Amniotic stem cell (primary cell): ENCODE data around the gene TCHHL1.

ENCODE experiments used
- DNase-seq: peaks from one replicate; lab custom pipeline; 2025; lab: John Stamatoyannopoulos, UW

The TCHHL1 gene

DNA sequence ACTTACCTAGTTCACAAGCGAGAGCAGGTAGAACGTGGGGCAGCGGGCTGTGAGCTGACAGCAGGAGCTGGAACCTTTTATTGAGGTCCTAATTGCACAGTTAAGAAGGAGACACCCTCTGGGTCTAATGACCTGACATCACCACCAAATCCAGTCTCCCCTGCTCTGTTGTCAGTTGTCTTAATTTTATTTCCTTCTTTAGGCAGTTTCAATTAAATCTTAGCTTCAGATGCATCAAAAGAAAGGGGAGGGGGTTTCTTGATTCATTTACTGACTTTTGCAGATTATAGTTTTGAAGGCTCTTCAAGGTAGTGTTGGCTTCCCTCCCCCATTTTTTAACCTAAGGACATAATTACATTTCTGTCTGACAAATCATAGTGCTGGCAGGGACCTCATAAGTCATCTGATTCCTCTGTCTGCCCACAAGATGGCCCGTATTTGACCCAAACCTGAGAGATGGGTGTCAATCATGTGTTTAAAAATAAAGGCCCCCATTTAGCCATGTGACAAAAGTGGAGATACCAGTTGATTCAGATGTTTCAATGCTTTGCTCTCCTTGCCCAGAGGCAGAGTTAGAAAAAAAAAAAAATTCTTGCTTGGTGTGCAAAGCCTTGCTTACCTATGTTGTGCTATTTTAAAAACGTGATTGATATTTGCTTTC lies at the start of gene TCHHL1:
Gene TCHHL1, minus strand, starts transcription at position 51 of the 661 bp plus-strand sequence. CDS start 921 bp downstream, outside the sequence.
- no peak for DNase-seq

DNA sequence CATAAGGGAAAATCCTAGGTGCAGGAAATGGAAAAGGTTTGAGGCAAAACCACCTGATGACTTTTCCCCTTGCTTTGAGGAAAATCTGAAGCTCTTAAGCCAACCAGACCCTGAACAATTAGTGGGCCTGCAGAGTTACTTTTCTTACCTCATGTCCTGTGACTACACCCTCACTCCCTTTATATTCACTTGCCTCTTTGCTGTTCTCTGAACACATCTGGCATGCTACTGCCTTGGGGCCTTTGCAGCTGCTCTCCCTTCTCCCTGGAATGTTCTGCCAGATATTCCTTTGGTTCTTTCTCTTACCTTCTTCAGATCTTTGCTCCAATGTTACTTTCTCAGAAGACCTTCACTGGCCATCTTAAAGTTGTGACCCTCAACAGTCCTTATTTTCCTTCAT lies 48.4 kb upstream of the TCHHL1 start:
- DNase-seq = no peak

- DNase-seq = no peak
Observed at GRCh38 chr1:152130186-152130585, 41.3 kb upstream of the TCHHL1 start.

GRCh38 chr1:152127673-152128072 lies 38.8 kb upstream of the TCHHL1 start:
- no peak for DNase-seq

GRCh38 chr1:152125834-152126443 lies 37.1 kb upstream of the TCHHL1 start:
- no peak for DNase-seq

DNA sequence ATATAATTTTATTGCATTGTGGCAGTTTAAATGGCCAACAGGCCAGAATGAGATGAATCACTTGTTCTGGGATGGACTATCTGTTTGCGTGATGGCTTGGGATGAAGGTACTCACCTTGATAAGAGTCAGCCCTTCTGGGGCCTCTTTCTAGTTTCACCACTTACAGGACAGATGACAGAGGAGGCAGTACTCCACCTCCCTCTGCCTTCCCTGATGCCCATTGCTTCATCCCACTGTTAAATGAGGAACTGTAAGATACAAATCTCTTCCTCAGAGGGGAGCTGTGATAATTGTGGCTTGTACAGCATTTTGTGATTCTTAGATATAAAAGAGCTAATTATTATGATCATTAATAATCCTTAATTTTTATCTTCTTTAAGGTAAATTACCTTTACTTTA lies 30.1 kb upstream of the TCHHL1 start:
- no peak for DNase-seq

DNA sequence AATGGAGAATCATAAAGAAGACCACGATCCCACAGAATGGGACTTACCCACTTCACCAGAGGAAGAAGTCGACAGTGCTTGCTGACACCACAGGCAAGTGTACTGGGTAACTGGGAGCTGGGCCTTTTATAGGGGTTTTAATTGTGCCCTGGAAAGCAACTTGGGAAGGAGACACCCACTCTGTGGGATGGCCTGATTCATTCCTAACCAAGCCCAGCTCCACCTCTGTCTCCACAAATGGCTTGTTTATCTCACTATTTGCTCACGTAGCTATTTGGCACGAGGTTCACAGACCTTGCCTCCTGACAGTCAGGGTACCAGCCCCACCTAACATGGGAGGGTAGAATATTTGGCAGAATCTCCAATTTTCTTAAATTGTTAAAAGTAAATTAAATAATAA lies 26.5 kb upstream of the TCHHL1 start, which contains the start of gene TCHH:
Gene TCHH, minus strand, starts transcription at position 101 of the 400 bp plus-strand sequence. CDS start 1,364 bp downstream, outside the sequence.
- DNase-seq = no peak

GRCh38 chr1:152112885-152113432 lies 24.1 kb upstream of the TCHHL1 start:
- no peak for DNase-seq

- DNase-seq = no peak
Observed at GRCh38 chr1:152112101-152112884, 23.4 kb upstream of the TCHHL1 start.

GRCh38 chr1:152111515-152111968 lies 22.7 kb upstream of the TCHHL1 start:
- DNase-seq = no peak

GRCh38 chr1:152110860-152111514 lies 22.1 kb upstream of the TCHHL1 start:
- no peak for DNase-seq

DNA sequence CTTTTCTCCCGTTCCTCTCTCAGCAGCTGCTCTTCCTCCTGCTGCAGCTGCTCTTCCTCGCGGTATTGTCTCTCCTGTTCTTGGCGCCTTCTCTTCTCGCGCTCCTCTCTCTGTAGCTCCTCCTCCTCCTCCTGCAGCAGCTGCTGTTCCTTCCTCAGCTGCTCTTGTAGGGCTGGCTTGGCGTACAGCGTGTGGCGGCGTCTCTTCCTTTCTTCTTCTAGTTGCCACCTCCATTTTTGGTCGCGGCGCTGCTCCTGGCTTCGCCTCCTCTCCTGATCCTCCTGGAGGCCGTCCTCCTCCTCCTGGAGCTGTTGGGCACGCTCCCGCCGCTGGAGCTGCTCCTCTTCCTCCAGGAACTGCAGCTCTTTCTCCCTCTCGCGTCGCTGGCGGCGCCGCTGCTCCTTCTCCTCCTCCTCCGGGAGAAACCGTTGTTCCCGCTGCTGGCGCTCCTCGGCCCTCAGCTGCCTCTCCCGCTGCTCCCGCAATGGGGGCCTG lies 21.5 kb upstream of the TCHHL1 start:
- DNase-seq = no peak

- DNase-seq = no peak
Observed at GRCh38 chr1:152109998-152110294, 21.1 kb upstream of the TCHHL1 start.

DNA sequence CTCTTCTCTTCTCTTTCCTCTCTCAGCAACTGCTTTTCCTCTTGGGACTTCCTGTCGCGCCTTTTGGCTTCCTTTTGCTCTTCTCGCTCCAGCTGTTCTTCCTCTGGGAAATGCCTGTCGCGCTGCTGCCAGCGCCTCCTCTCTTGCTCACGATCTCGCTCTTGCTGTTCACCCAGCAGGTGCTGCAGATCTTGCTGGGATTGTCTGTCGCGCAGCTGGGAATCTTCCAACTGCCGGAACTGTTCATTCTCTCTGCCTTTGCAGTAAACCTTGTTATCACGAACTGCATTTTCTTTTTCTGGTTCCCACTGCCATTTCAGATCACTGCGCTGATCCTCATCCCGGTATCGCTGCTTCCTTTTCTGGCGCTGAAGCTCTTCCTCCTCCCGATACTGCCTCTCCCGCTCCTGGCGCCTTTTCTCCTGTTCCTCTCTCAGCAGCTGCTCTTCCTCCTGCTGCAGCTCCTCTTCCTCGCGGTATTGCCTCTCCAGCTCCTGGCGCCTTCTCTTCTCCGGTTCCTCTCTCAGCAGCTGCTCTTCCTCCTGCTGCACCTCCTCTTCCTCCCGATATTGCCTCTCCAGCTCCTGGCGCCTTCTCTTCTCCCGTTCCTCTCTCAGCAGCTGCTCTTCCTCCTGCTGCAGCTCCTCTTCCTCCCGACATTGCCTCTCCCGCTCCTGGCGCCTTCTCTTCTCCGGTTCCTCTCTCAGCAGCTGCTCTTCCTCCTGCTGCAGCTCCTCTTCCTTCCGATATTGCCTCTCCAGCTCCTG lies 20.6 kb upstream of the TCHHL1 start:
- DNase-seq = no peak

DNA sequence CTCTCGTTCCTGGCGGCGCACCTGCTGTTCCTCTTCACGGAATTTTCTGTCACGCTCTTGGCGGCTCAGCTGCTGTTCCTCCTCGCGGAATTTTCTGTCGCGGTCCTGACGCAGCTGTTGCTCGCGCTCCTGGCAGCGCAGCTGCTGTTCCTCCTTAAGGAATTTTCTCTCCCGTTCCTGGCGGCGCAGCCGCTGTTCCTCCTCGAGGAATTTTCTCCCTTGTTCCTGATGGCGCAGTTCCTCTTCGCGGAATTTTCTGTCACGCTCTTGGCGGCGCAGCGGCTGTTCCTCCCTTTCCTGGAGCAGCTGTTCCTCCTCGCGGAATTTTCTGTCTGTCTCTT lies 20.0 kb upstream of the TCHHL1 start:
- DNase-seq = no peak

GRCh38 chr1:152107984-152108881 lies 19.4 kb upstream of the TCHHL1 start:
- DNase-seq = no peak

DNA sequence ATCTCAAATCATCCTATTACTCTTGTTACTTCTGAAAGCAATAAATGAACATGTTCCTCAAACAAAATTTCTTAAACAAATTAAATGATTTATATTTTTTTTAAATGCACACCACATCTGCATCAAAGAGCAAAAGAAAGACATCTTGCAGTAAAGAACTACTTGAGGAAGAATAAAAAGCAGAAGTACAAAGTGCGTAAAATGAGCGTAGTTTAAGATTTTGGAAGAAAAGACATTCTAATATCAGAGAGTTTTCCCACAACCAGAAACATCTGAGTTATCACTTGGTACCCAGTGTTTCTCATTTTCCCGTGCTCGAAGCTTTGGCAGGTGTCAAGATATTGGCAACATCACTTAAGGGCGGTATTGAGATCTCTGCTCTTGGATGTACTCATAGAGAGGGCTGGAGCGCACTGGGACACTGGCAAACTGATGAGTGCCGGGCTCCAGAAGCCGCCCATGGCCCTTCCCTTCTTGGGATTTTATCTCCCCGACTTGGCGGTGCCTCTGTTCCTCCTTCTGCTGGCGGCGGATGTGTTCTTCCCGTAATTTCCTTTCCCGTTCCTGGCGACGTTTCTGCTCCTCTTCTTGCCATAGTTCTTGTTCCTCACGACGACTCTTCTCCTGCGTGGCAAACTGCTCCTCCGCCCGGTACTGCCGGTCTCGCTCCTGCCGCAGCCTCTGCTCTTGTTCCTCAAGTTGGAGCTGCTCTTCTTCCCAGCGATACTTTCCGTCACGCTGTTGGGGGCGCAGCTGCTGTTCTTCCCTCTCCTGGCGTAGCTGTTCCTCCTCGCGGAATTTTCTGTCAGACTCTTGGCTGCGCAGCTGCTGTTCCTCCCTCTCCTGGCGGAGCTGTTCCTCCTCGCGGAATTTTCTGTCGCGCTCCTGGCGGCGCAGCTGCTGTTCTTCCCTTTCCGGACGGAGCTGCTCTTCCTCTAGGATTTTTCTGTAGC lies 18.4 kb upstream of the TCHHL1 start:
- no peak for DNase-seq

DNA sequence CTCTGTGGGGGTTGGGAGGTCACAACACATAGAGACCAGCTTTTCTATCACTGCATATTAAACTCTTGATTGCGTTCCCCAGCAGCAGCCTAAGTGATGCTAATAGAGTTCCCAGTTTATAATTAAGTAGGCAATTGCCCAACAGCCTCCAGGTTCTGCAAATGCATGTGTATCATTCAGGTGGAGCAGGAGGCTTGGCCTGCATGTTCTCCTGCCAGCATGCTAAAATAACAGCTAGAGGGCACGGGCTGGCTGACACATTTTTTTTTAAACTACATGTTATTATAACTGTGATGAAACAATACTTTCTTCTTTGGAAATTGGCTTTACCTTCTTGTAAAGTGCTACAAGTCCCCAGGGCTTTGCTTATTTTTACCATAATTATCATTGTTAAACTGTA lies 16.0 kb upstream of the TCHHL1 start:
- no peak for DNase-seq

- no peak for DNase-seq
Observed at GRCh38 chr1:152096931-152097330, 8.1 kb upstream of the TCHHL1 start.
